ENCODE measurements around the gene C14orf132. TPM values are rescaled to one million over a fixed set of nuclear protein-coding genes. Genes with fewer than 3 reads are reported as not detected.
"Not testable (repeated sequence)": the region's sequence is repeated elsewhere in the genome, so short reads cannot be mapped to it uniquely, and the experiment has no call there.

Gene C14orf132
- total RNA-seq, 1 donor from 2014 or later: 3.5 TPM

DNA sequence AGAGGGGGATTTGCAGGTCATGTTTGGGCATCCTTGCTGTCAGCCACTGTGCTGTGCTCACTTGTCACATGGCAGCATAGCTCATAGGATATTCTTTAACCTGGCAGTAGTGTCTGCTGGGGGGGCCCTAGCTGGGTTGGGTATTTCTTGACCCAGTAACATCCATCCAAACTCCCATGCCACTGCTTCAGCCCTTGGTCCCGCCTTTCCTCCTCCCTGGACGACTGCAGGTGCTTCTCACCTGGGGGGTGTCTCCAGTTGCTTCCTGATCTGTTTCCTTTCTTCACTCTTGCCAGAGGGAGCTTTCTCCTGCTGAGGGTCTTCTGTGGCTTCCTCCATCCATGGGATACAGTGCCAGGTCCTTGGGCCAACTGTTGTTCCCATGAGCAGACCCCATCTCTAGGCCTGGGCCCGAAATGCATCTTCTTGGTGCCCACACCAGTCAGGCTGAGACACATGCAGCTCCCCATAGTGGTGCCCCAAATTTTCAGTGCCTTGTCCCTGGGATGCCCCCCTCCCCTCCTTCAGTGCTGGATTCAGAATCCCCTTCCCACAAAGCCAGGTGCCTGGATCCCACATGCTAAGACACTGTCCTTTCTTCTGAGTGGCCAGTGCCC is 20.5 kb downstream of the C14orf132 start:
- no peak for DNase-seq (ENCODE audit: low read depth in 2 of 2)

DNA sequence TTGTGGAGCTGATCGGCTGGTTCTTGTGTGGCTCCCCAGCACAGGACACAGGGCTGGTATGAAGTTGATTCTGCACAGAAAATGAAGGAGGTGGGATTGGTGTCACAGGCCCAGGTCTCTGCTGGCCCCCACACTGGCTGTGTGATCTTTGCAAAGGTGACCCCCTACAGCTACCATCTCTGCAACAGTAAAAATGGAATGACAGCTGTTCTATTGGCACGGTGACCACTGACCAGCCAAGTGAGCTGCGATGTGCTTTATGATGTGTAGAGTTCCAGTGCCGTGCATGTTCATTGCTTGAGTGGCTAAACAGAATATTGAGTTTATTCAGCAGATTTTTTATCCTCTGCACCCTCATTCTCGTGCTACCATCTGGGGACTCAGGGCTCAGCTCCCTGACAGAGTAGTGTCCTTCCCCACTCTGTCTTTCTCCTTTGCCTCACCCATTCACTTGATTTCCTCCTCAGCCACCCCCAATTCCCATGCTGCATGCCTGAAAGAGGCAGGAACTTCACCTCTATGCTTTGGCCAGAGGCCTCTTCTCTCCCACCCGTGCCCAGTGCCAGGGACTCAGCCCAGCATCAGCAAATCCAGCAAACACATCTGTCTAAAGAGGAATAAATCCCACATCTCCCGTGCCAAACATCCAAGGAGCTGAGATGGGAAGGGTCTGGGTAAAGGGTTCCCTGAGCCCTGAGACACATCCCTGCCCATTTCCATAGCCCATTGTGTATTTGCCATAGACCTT is 21.2 kb downstream of the C14orf132 start:
- no peak for DNase-seq (ENCODE audit: low read depth in 2 of 2)

DNA sequence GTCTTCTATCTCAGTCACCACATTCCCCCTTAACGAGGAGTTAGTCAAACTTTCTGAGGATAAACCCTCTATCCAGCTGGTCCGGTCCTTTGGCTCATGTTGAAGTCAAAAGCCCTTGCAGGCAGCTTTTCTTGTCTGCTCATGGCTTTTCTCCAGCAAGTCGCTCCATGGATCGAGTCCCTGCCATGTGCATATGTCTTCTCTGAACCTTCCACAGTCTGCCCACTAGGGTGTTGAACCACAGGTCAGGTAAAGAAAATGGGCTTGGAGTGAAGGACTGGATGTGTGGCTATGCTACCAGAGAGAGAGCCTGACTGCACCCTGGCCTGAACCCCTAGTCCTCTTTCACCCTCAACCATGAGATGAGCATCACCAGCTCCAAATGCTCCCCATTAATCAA is 22.8 kb downstream of the C14orf132 start:
- no peak for DNase-seq (ENCODE audit: low read depth in 2 of 2)

DNA sequence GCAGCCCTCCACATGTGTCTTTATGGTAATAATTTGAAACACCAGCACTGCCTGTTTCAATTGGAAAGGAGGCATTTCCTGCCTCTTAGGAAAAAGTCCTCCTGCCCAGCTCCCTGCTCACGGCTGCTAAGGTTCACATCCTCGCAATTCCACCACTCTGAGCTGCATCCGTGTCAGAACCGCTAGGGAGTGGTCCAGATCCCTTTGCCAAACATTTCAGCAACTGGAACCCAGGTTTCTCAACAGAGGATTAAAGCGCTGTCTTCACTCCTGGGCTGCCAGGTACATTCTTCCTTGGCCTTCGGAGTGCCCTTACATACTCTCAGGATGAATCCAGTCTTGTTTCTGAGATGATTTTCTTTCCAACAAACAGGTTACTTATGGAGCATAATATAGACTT is 23.3 kb downstream of the C14orf132 start:
- no peak for DNase-seq (ENCODE audit: low read depth in 2 of 2)

DNA sequence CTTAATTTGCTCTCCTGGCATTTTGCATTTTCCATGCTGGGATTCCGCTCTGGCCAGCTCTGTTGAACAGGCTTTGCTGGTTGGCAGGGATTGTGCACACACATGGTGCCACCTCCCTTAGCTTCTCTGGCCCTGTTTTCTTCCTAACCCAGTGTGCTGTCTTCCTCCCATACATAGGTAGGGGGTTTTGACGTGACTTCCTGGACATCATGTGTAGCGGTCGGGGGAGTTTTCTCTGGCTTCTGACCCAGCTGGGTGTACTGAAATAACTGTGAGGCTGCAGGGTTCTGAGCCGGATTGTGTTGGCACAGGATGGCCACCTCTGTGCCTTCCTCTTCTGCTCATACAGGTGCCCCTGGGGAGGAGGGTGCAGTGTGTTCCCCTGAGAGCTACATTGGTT is 25.7 kb downstream of the C14orf132 start:
- no peak for DNase-seq (ENCODE audit: low read depth in 2 of 2)

DNA sequence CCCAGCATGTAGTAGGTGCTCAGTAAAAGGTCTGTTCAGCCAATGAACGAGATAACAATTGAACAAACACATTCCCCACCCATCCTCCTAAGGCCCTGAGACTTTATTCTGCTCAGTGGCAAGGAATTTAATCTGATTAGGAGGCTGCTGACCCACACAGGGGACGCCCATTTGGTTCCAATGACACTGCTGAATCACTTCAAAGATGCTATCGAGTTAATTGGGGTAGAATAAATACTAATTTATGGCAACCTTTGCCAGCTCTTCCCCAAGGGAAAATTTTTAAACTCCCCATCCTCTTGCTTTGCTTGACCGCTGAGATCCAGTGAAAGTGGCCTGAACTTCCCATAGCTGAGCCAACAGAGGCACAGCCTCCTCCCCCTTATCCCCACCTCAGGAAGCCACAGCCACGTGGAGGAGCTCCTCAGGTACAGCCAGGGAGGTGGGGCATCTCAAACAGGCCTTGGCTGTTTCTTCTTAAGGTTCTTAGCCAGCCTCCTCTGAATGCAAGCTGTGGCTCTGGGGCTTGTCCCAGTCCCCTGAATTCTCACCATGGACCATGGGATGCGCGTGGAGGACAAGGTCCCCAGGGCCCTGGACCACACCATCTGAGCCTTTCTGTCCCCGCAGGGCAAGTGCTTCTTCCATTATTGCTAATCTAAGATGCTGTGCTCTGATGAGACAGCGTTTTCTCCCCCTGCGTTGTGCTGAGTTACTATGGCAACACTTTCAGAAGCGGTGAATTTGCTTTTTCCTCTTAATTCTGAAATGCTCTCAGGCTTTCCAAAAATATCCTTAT is 26.7 kb downstream of the C14orf132 start:
- no peak for DNase-seq (ENCODE audit: low read depth in 2 of 2)

DNA sequence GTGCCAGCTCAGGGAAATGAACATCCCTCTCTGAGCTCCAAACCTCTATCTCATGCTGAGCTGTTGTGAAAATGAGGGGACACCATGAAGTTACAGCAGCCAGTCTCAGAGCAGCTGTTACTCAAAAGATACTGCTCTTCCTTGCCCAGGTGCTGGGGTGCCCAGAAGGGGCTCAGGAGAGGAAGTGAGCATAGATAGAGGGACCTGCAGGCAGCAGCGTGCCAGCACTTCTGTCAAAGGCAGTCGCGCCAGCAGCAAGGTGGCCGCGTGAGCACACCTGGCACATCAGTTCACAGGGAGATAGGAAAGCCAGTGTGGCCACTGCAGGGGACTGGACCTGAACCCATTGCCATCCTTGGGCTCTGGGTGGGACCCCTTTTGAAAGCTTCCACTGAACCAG is 27.8 kb downstream of the C14orf132 start:
- DNase-seq (ENCODE audit: low read depth in 2 of 2): no peak

DNA sequence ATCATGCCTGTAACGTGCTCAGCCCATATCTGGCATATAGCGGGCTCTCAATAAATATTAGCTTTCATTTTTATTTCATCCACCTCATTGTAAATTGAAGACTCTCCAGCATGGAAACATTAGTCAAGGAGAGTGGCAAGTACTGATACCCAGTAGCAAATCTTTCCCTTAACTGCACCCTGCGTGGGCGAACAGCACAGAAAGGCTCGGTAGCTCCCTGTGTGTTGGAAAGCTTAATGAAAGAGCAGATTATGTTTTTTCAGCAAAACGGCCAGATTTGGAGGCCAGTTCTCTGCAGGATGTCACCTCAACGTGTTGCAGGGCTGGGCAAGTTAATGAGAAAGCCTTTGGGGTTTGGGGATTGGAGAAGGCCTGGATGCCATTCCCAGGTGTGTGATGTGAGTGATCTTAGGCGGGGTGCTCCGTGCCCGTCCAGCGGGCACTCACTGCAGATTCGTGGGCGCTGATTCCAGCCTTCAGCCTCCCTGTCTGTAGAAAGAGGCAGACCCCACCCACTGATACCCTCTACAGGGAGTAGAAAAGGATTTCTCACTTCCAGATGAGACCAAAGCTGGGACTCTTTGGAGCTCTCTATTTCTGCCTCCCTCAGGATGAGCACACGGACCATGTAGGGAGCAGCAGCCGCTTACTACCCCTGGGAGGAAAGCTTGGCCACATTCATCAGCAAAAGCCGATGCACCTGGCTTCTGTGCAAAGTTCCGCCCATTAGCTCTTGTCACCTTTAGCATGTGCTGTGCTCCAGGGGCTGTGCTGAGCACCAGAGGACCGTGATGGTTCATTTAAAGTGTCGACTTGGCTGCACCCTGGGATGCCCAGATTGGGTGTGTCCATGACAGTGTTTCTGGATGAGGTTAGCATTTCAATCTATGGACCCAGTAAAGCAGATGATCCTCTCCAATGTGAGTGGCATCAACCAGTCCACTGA is 29.1 kb downstream of the C14orf132 start:
- DNase-seq (ENCODE audit: low read depth in 2 of 2): no peak

DNA sequence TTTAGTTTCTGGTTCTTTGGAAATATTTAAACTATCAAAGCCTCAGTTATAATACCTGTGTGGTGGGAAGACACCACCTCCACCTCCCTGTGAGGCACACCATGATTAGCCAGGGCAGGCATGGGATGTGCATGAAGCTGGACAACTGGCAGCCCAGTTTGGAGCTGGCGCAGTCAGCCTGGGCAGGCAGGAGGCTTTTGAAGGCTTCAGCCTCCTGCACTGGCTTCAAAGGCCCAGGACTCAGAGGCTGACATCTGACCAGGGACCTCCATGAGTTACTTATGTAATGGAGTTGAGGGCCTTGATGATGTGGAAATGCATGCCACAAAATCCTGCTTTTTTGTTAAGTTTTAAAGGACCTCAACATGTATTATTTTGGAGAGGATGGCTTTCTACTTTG is 30.3 kb downstream of the C14orf132 start:
- DNase-seq (ENCODE audit: low read depth in 2 of 2): no peak

DNA sequence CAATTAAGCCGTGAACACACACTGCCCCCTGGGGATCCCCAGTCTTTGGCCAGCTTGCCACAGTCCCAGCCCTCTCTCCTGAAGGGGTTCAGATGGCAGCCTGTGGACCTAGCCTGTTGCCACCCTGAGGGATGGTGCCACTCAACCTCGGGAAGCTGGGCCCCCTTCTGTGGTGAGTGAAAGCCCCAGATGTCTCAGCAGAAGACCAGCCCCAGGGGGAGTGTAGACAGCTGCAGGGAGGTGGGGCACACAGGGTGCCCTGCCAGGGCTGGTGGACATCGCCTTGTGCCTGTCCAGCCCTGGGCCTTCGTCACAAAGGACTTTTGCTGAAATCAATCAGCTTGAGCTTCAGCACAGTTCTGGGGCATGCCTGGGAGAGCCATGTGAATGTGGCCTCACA is 32.4 kb downstream of the C14orf132 start:
- DNase-seq (ENCODE audit: low read depth in 2 of 2): no peak

DNA sequence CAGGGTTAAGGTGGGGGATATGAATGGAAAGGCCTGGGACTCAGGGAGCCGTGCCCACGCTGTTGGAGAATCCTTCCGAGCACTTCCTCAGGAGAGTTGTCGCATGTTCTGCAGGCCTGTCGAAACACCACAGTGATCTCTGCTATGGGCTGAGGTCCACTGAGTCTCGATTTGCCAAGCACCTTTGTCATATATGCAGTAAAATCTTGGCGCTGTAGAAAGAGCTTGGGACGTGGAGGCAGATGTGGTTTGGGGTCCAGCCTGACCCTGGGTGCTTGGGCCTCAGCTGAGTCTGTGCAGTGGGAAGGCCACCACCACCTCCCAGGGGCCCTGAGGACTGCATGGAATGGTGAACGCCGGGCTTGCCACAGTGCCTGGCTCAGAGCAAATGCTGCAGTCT is 32.9 kb downstream of the C14orf132 start:
- DNase-seq (ENCODE audit: low read depth in 2 of 2): no peak

DNA sequence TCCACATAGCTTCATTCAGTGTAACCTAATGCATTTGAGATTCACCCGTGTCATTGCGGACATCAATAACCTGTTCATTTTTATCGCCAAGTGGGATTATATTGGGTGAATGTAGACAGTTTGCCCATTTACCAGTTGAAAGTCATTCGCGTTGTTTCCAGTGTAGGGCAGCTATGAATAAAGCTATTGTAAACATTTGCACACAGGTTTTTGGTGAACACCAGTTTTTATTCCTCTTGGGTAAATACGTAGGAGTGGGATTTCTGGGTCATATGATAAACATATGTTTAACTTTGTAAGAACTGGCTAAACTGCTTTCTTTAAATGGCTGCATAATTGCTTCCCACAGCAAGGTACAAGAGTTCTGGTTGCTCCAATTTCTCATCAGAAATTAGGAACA is 33.6 kb downstream of the C14orf132 start:
- DNase-seq (ENCODE audit: low read depth in 2 of 2): no peak

DNA sequence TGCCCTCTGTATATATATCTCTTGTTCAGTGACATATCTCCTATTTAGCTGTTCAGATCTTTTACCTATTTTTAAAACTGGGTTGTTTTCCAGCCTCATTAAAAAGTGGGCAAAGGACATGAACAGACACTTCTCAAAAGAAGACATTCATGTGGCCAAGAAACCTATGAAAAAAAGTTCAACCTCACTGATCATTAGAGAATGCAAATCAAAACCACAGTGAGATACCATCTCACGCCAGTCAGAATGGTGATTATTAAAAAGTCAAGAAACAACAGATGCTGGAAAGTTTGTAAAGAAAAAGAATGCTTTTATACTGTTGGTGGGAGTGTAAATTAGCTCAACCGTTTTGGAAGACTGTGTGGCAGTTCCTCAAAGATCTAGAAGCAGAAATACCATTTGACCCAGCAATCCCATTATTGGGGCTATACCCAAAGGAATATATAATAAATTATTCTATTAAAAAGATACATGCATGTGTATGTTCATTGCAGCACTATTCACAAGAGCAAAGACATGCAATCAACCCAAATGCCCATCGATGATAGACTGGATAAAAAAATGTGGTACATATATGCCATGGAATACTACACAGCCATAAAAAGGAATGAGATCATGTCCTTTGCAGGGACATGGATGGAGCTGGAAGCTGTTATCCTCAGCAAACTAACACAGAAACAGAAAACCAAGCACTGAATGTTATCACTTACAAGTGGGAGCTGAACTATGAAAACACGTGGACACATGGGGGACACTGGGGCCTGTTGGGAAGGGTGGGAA is 34.3 kb downstream of the C14orf132 start:
- not testable (repeated sequence) for DNase-seq (ENCODE audit: low read depth in 2 of 2)

DNA sequence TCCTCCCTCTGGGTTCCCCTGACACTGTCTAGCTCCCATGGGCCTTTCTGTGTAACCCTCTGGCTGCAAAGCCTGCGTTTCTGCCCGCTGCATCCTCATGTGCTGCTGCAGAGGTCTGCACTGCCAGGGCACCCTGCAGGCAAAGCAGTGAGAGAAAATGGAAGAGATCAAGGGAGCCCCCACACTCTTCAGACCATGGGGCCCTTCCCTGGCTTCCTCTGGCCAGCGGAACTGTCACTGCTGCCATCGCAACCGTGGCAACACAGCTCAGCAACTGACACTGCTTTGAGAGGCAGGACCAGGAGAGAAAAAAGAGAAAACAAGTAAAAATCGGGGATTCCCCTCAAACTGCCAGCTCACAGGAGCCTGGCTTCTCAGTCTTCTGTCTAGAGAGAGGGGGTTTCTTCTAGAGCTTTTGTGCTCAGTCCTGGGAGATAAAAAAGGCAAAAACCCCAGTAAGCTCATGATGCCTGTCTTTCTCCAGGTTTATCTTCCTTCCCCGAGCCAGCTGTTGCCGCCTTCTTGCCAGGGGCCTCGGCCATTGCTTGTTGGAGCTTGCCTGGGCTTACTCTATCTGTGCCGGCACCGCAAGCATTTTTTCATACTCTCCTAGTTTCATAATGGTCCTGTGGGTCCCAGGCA is 38.9 kb downstream of the C14orf132 start:
- no peak for DNase-seq (ENCODE audit: low read depth in 2 of 2)

DNA sequence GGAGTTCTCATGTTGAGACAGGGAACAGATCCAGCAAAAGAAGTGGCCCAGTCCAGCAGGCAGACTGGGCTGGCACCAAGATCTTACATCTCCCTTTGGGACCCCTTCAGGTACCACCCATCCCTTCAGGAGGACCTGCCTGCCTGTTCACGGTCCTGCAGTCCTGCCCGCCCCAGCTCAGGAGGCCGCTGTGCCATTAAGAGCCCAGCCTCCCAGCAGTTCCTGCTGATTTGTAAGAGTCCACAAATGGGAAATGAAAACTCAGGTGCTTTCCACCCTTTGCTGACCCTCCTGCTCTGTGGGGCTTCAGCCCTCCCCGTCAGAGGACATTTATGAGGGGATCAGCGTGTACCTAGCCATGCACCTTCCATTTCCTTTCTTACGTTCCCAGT is 39.5 kb downstream of the C14orf132 start:
- no peak for DNase-seq (ENCODE audit: low read depth in 2 of 2)

DNA sequence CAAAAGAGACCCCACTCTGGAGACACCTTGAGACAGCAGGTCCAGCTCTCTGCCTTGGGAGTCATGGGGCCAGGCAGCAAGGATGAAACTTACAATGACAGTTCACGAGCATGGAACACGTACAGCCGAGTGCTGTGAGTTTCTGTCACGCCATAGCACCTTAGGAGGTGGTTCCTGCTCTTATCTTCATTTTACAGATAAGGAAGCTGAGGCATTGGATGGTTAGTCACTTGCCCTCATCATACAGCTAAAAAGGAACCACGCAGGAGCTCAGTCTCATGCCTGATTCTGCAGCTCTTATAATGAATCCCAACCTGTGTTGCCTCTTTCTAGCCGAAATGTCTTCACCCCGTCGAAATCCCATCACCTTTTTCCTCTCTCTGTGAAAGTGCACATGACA is 39.9 kb downstream of the C14orf132 start:
- no peak for DNase-seq (ENCODE audit: low read depth in 2 of 2)

DNA sequence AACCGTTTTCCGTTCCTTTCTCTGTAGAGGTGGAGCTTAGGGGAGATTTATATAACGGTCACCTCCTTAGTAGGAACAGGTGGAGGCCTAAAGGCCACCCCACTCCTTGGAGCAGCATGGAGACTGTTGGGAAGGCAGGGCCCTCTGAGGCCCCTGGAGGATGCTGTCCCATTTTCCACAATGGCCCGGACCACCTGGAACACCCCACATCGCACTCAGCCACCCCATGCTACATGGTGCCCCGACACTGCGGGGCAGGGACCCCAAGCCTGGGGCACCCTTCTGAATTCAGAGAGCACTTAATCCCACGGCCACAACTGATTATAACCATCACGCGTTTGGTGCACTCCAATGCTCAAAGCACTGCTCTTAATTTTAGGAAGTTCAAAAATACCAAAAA is 41.4 kb downstream of the C14orf132 start:
- no peak for DNase-seq (ENCODE audit: low read depth in 2 of 2)

DNA sequence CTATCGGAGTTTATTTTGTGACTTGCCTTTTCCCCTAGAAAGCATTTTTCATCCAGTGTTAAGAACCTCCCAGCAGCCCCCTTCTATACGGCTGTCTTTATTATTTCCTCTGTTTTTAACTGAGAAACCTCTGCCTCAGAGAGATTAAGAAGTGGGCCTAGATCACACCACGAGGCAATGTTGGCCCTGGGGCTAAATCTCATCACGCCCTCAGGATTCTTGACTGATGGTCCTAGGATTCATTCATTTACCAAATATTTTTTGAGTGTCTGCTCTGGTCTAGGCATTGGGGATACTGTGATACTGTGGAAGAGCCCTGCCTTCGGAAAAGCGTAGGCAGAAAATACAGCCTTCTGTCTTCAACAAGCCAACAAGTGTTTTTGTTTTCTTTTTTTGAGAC is 42.1 kb downstream of the C14orf132 start:
- DNase-seq (ENCODE audit: low read depth in 2 of 2): no peak

DNA sequence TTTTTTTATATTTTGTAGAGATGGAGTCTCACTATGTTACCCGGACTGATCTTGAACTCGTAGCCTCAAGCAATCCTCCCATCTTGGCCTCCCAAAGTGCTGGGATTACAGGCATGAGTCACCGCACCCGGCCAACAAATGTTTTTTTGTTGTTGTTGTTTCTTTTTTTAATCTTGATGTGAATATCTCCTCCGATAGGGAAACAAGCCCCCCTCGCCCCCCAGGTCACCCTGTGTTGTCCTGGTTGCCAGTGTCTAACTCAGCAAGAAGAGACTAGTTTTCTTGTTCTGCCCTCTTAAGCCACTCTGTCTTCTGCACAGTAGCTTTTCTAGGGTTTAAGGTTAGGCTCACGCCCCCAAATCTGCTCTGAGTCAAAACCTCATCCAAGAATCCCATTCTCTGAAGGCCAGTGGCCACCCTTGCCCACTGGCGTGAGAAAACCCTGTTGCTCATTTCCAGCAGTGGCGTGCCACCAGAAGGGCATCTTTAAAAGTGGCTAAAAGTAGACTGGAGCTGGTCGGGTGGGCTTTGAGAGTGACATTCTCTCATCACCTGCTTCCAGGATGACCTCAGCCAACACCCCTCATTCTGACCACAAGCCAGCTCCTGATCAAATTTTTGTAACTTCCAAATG is 42.7 kb downstream of the C14orf132 start:
- DNase-seq (ENCODE audit: low read depth in 2 of 2): no peak

All from dermis microvascular lymphatic vessel endothelial cell (primary cell).